WTC11 (cell line): ENCODE measurements around the gene SLC27A6. TPM values are rescaled to one million over a fixed set of nuclear protein-coding genes. Genes with fewer than 3 reads are reported as not detected.

Experiments used
- ATAC-seq: fragments of 200-7000 bp; cut with Tn5 transposase; 2 replicates; pipeline ENCODE4 v1.10.0; 2021; ENCODE audit warnings: mild to moderate bottlenecking, moderate library complexity
- CTCF ChIA-PET: fragments of 300-600 bp; sonication (Branson Sonifier 250); formaldehyde crosslinking; loops from one replicate; lab custom pipeline; 2021; ENCODE audit warnings: antibody characterized with exemption; lab: Charles Lee
- POLR2A ChIA-PET: fragments of 350-600 bp; sonication (Branson Sonifier 250); formaldehyde crosslinking; loops from one replicate; lab custom pipeline; 2021; ENCODE audit warnings: antibody characterized with exemption; lab: Charles Lee
- DNase-seq: peaks from one replicate; pipeline ENCODE4 v3.0.0; 2021; ENCODE audit warnings: low spot score
- H3K27ac Mint-ChIP-seq: 2 replicates; pipeline ENCODE4 v1.8.0; 2021; ENCODE audit warnings: mixed read lengths
- H3K27me3 Mint-ChIP-seq: 2 replicates; pipeline ENCODE4 v1.8.0; 2021; ENCODE audit warnings: low read depth, mild to moderate bottlenecking, moderate library complexity, mixed read lengths
- H3K36me3 Mint-ChIP-seq: 2 replicates; pipeline ENCODE4 v1.8.0; 2021; ENCODE audit warnings: mixed read lengths
- H3K4me1 Mint-ChIP-seq: 2 replicates; pipeline ENCODE4 v1.8.0; 2022; ENCODE audit warnings: mixed read lengths
- H3K4me3 Mint-ChIP-seq: 2 replicates; pipeline ENCODE4 v1.8.0; 2021; ENCODE audit warnings: mild to moderate bottlenecking, moderate library complexity, mixed read lengths
- H3K9me3 Mint-ChIP-seq: 2 replicates; pipeline ENCODE4 v1.8.0; 2021; ENCODE audit warnings: mixed read lengths
- AR ChIP-seq: fragments of 250-450 bp; sonication (Bioruptor Pico); IDR thresholded peaks from 2 replicates; pipeline ENCODE4 v1.9.0; 2021; ENCODE audit warnings: mild to moderate bottlenecking
- ELF4 ChIP-seq: sonication (generic); formaldehyde crosslinking; IDR thresholded peaks from 2 replicates; pipeline ENCODE4 v1.8.1; 2022; ENCODE audit warnings: low read depth, mild to moderate bottlenecking, moderate library complexity, missing genetic modification reagents
- ESRRA ChIP-seq: sonication (generic); formaldehyde crosslinking; IDR thresholded peaks from 2 replicates; pipeline ENCODE4 v1.8.1; 2022; ENCODE audit warnings: mild to moderate bottlenecking, missing genetic modification reagents, borderline replicate concordance
- GTF2I ChIP-seq: fragments of 250-450 bp; sonication (Bioruptor Pico); conservative IDR thresholded peaks from 2 replicates; pipeline ENCODE4 v1.4.0; 2021; ENCODE audit warnings: mild to moderate bottlenecking
- HMGXB4 ChIP-seq: sonication (generic); formaldehyde crosslinking; IDR thresholded peaks from 2 replicates; pipeline ENCODE4 v1.8.1; 2023; ENCODE audit warnings: mild to moderate bottlenecking, moderate library complexity, missing genetic modification reagents
- IRF2 ChIP-seq: sonication (generic); formaldehyde crosslinking; IDR thresholded peaks from 2 replicates; pipeline ENCODE4 v1.8.0; 2022; ENCODE audit warnings: low read depth, missing genetic modification reagents, borderline replicate concordance
- JUN ChIP-seq: sonication (generic); formaldehyde crosslinking; IDR thresholded peaks from 2 replicates; pipeline ENCODE4 v1.8.0; 2023; ENCODE audit warnings: mild to moderate bottlenecking, missing genetic modification reagents
- NR1H2 ChIP-seq: sonication (generic); formaldehyde crosslinking; IDR thresholded peaks from 2 replicates; pipeline ENCODE4 v1.9.0; 2021; ENCODE audit warnings: mild to moderate bottlenecking, moderate library complexity, missing genetic modification reagents
- PREB ChIP-seq: sonication (generic); formaldehyde crosslinking; IDR thresholded peaks from 2 replicates; pipeline ENCODE4 v1.8.1; 2022; ENCODE audit warnings: mild to moderate bottlenecking, missing genetic modification reagents, moderate library complexity, borderline replicate concordance
- STAT6 ChIP-seq: sonication (generic); formaldehyde crosslinking; conservative IDR thresholded peaks from 2 replicates; pipeline ENCODE4 v1.8.1; 2023; ENCODE audit warnings: mild to moderate bottlenecking, low read depth, missing genetic modification reagents, moderate library complexity
- ZBTB43 ChIP-seq: sonication (generic); formaldehyde crosslinking; IDR thresholded peaks from 2 replicates; pipeline ENCODE4 v1.8.1; 2023; ENCODE audit warnings: mild to moderate bottlenecking, missing genetic modification reagents
- ZNF121 ChIP-seq: sonication (generic); formaldehyde crosslinking; IDR thresholded peaks from 2 replicates; pipeline ENCODE4 v1.8.0; 2023; ENCODE audit warnings: missing genetic modification reagents
- ZNF263 ChIP-seq: sonication (generic); formaldehyde crosslinking; IDR thresholded peaks from 2 replicates; pipeline ENCODE4 v1.8.1; 2022; ENCODE audit warnings: low read depth, mild to moderate bottlenecking, moderate library complexity, missing genetic modification reagents
- ZNF317 ChIP-seq: sonication (generic); formaldehyde crosslinking; IDR thresholded peaks from 2 replicates; pipeline ENCODE4 v1.8.1; 2023; ENCODE audit warnings: low read depth, mild to moderate bottlenecking, moderate library complexity, missing genetic modification reagents, borderline replicate concordance
- ZNF416 ChIP-seq: fragments of 250-450 bp; sonication (Bioruptor Pico); IDR thresholded peaks from 2 replicates; pipeline ENCODE4 v1.9.0; 2021; ENCODE audit warnings: mild to moderate bottlenecking, inconsistent platforms
- total RNA-seq: library from RNA; stranded (reverse); gene quantifications from 3 replicates; pipeline ENCODE4 v1.2.3, GENCODE V29; 2021
- TF ChIP-seq, protein P1 (sequence below): sonication (generic); formaldehyde crosslinking; IDR thresholded peaks from 2 replicates; pipeline ENCODE4 v1.8.0; 2023; ENCODE audit warnings: missing genetic modification reagents
- TF ChIP-seq, protein P2 (sequence below): sonication (generic); formaldehyde crosslinking; IDR thresholded peaks from 2 replicates; pipeline ENCODE4 v1.8.0; 2023; ENCODE audit warnings: mild to moderate bottlenecking, missing genetic modification reagents
- TF ChIP-seq, protein P3 (sequence below): sonication (generic); formaldehyde crosslinking; conservative IDR thresholded peaks from 2 replicates; pipeline ENCODE4 v1.8.1; 2022; ENCODE audit warnings: mild to moderate bottlenecking, missing genetic modification reagents

Gene SLC27A6
- total RNA-seq, 1 experiment from 2014 or later = 3.6 TPM

DNA sequence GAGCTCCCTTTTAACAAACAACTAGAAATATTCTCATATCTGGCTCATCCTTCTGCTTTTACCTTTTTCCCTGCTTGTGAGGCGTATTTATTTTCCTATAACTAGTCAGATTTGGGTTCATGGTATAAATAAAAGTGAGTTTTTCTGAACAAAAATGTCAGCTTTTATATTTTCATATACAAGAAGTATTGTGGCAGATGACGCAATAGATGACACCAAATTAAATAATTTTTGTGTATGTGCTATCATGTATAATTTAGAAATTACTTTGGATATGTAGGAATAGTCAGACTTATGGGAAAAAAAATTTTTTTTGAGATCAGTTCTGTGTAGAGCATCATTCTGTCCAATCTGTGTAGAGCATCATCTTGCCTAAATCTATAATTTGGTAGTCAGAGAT, 45.7 kb upstream of the SLC27A6 start (continued):
- TF ChIP-seq, protein P1, sequence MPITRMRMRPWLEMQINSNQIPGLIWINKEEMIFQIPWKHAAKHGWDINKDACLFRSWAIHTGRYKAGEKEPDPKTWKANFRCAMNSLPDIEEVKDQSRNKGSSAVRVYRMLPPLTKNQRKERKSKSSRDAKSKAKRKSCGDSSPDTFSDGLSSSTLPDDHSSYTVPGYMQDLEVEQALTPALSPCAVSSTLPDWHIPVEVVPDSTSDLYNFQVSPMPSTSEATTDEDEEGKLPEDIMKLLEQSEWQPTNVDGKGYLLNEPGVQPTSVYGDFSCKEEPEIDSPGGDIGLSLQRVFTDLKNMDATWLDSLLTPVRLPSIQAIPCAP (CRISPR knock-in tag) = no peak
- TF ChIP-seq STAT6 (no peak), GTF2I (CRISPR knock-in tag) (no peak), IRF2 (CRISPR knock-in tag) (no peak), ZBTB43 (no peak), HMGXB4 (no peak), NR1H2 (CRISPR knock-in tag) (no peak), ESRRA (CRISPR knock-in tag) (no peak), ZNF121 (no peak), JUN (CRISPR knock-in tag) (no peak)
- TF ChIP-seq, protein P2, sequence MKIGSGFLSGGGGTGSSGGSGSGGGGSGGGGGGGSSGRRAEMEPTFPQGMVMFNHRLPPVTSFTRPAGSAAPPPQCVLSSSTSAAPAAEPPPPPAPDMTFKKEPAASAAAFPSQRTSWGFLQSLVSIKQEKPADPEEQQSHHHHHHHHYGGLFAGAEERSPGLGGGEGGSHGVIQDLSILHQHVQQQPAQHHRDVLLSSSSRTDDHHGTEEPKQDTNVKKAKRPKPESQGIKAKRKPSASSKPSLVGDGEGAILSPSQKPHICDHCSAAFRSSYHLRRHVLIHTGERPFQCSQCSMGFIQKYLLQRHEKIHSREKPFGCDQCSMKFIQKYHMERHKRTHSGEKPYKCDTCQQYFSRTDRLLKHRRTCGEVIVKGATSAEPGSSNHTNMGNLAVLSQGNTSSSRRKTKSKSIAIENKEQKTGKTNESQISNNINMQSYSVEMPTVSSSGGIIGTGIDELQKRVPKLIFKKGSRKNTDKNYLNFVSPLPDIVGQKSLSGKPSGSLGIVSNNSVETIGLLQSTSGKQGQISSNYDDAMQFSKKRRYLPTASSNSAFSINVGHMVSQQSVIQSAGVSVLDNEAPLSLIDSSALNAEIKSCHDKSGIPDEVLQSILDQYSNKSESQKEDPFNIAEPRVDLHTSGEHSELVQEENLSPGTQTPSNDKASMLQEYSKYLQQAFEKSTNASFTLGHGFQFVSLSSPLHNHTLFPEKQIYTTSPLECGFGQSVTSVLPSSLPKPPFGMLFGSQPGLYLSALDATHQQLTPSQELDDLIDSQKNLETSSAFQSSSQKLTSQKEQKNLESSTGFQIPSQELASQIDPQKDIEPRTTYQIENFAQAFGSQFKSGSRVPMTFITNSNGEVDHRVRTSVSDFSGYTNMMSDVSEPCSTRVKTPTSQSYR (CRISPR knock-in tag) = no peak

DNA sequence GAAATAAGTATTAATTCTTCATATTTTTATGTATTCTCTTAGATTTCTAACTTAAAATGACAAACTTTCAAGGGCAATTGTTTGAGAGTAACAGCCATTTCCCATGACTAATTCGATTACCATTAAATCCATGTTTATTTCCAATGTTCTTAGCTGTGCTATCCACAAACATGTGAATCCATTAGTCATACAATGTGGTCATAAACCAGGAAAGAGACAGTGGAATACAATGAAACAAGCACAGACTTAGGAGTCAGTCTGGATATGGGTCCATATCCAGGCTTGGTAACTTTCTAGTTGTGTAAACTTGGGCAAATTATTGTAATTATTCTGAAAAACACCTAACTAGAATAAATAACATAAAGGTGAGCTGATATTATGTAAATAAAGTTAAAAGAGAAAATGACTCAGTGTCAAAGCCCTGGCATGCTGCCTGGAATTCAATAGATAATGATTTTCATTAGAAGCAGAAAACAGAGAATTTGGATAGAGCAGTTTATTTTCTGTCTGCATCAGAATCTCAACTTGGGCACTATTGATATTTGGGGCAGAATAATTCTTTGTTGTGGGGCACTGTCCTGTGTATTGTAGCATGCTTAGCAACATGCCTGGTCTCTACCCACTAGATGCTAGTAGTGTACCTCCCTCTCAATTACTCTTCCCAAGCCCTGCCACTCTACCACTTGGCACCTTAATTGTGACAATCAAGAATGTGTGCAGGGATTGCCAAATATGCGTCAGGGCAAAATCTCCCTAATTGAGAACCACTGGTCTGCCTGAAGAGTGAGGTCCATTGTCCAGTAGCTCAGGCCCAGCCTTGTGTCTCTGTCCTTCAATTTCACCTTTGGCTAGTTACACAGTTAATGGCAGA, 44.7 kb upstream of the SLC27A6 start:
- no peaks in the 10 kb centered on the region for H3K4me1 Mint-ChIP-seq
- no peaks in the 10 kb centered on the region for H3K9me3 Mint-ChIP-seq
- H3K4me3 Mint-ChIP-seq = no peak overlapping the region
- DNase-seq (no peak), ATAC-seq (no peak)
- no peaks in the 10 kb centered on the region for H3K36me3 Mint-ChIP-seq
- POLR2A ChIA-PET = no interaction called here
- H3K27me3 Mint-ChIP-seq = no peaks in the 10 kb centered on the region
- CTCF ChIA-PET = no interaction called here
- no peak overlapping the region for H3K27ac Mint-ChIP-seq
- no peak for TF ChIP-seq ELF4 (CRISPR knock-in tag)
- TF ChIP-seq ZNF263 (CRISPR knock-in tag) = no peak
- TF ChIP-seq AR = no peak
- TF ChIP-seq PREB = no peak
- TF ChIP-seq, protein P3, sequence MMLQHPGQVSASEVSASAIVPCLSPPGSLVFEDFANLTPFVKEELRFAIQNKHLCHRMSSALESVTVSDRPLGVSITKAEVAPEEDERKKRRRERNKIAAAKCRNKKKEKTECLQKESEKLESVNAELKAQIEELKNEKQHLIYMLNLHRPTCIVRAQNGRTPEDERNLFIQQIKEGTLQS (CRISPR knock-in tag) = no peak
- TF ChIP-seq ZNF416 (CRISPR knock-in tag) = no peak
- no peak for TF ChIP-seq ZNF317 (CRISPR knock-in tag)
